ENCODE results near the gene SREBF2. TPM values are rescaled to one million over a fixed set of nuclear protein-coding genes. Genes with fewer than 3 reads are reported as not detected.
A peak's percentile ranks its signal among the peaks of the same experiment; 100 is the strongest.

Gene SREBF2
- total RNA-seq, 1 experiment from 2014 or later: 40.0 TPM

GRCh38 chr22:41801886-41802285 is 31.0 kb upstream of the SREBF2 start:
- H3K4me1 ChIP-seq (ENCODE audit: insufficient read depth, low read length): peaks cover 14% of the 10 kb centered on the region
- no peaks in the 10 kb centered on the region for H4K20me1 ChIP-seq (ENCODE audit: low read length)
- H3F3A ChIP-seq (ENCODE audit: low read length, unreplicated experiment): no peaks in the 10 kb centered on the region
- no peaks in the 10 kb centered on the region for H3K27me3 ChIP-seq (ENCODE audit: low read length)
- BruUV-seq (replicated peaks): no TSS peak
- no peaks in the 10 kb centered on the region for H3K9me2 ChIP-seq (replicated peaks; ENCODE audit: low read length)
- peak overlapping the region; percentile 97 for H3K4me3 ChIP-seq (ENCODE audit: low read length)
- H3K27ac ChIP-seq (ENCODE audit: low read length): no peak overlapping the region
- POLR2A ChIA-PET (ENCODE audit: unreplicated experiment): no interaction called here
- ATAC-seq: no peak
- H2AFZ ChIP-seq (ENCODE audit: low read length): no peak overlapping the region
- no peaks in the 10 kb centered on the region for H3K9me3 ChIP-seq (ENCODE audit: low read length)
- no peaks in the 10 kb centered on the region for H3K36me3 ChIP-seq (ENCODE audit: low read depth, low read length)
- intact Hi-C loops (cut with micrococcal nuclease): loop anchor here (5.0 kb wide), 1 partner anchor 55 kb away; no protein-coding TSS in a partner anchor
- H3K4me2 ChIP-seq (ENCODE audit: low read length): peak overlapping the region; percentile 85
- no peak for TF ChIP-seq CTCF (conservative IDR thresholded peaks at IDR 0.05; ENCODE audit: low read depth, low read length)
- H3K79me2 ChIP-seq (ENCODE audit: low read length): peaks cover 40% of the 10 kb centered on the region
- peak overlapping the region; percentile 75; the same call in 1 of the 2 replicates for H3K9ac ChIP-seq (ENCODE audit: low read length)
- CTCF ChIA-PET: no interaction called here
- peak; percentile 2 for DNase-seq

GRCh38 chr22:41805639-41806038 is 27.3 kb upstream of the SREBF2 start:
- Histone ChIP-seq H3K79me2 (ENCODE audit: low read length) (peaks cover 40% of the 10 kb centered on the region), H3K9ac (ENCODE audit: low read length) (no peak overlapping the region), H3K4me3 (ENCODE audit: low read length) (no peak overlapping the region), H3F3A (ENCODE audit: low read length, unreplicated experiment) (no peaks in the 10 kb centered on the region), H3K36me3 (ENCODE audit: low read depth, low read length) (no peaks in the 10 kb centered on the region), H4K20me1 (ENCODE audit: low read length) (no peaks in the 10 kb centered on the region), H3K4me2 (ENCODE audit: low read length) (no peak overlapping the region), H3K27ac (ENCODE audit: low read length) (no peak overlapping the region), H3K9me2 (replicated peaks; ENCODE audit: low read length) (no peaks in the 10 kb centered on the region), H3K27me3 (ENCODE audit: low read length) (no peaks in the 10 kb centered on the region), H2AFZ (ENCODE audit: low read length) (no peak overlapping the region), H3K4me1 (ENCODE audit: insufficient read depth, low read length) (peaks cover 8% of the 10 kb centered on the region), H3K9me3 (ENCODE audit: low read length) (no peaks in the 10 kb centered on the region)
- ChIA-PET POLR2A (ENCODE audit: unreplicated experiment) (no interaction called here), CTCF (no interaction called here)
- DNase-seq: no peak
- no peak for ATAC-seq
- no TSS peak for BruUV-seq (replicated peaks)
- intact Hi-C loops (cut with micrococcal nuclease): no loop called here
- no peak for TF ChIP-seq CTCF (conservative IDR thresholded peaks at IDR 0.05; ENCODE audit: low read depth, low read length)
- TF ChIP-seq EZH2phosphoT487 (IDR thresholded peaks at IDR 0.05; ENCODE audit: borderline replicate concordance, low read length): no peak

- intact Hi-C loops (cut with micrococcal nuclease): no loop called here
- H3K4me3 ChIP-seq (ENCODE audit: low read length): no peak overlapping the region
- H4K20me1 ChIP-seq (ENCODE audit: low read length): no peaks in the 10 kb centered on the region
- no peak for DNase-seq
- no peaks in the 10 kb centered on the region for H3F3A ChIP-seq (ENCODE audit: low read length, unreplicated experiment)
- POLR2A ChIA-PET (ENCODE audit: unreplicated experiment): interaction anchor here (0.6 kb wide), 1 partner anchor 10 kb away, joined by 5 read pairs; no protein-coding TSS in a partner anchor
- H3K36me3 ChIP-seq (ENCODE audit: low read depth, low read length): no peaks in the 10 kb centered on the region
- CTCF ChIA-PET: no interaction called here
- no peaks in the 10 kb centered on the region for H3K4me1 ChIP-seq (ENCODE audit: insufficient read depth, low read length)
- peaks cover 17% of the 10 kb centered on the region; the same call in 1 of the 2 replicates for H3K79me2 ChIP-seq (ENCODE audit: low read length)
- no peak for ATAC-seq
- no peak overlapping the region for H3K4me2 ChIP-seq (ENCODE audit: low read length)
- no peaks in the 10 kb centered on the region for H3K9me3 ChIP-seq (ENCODE audit: low read length)
- no peaks in the 10 kb centered on the region for H3K9me2 ChIP-seq (replicated peaks; ENCODE audit: low read length)
- H3K27ac ChIP-seq (ENCODE audit: low read length): no peak overlapping the region
- BruUV-seq (replicated peaks): no TSS peak
- no peak for TF ChIP-seq EZH2phosphoT487 (IDR thresholded peaks at IDR 0.05; ENCODE audit: borderline replicate concordance, low read length)
- TF ChIP-seq EZH2 (IDR thresholded peaks at IDR 0.05; ENCODE audit: low read length, unreplicated experiment): no peak
- no peak for TF ChIP-seq CTCF (conservative IDR thresholded peaks at IDR 0.05; ENCODE audit: low read depth, low read length)
- H3K27me3 ChIP-seq (ENCODE audit: low read length): no peaks in the 10 kb centered on the region
- no peak overlapping the region for H3K9ac ChIP-seq (ENCODE audit: low read length)
- H2AFZ ChIP-seq (ENCODE audit: low read length): no peak overlapping the region
These were observed 24.5 kb upstream of the SREBF2 start for GRCh38 chr22:41808400-41808799.

All from PC-3 (cell line).